ENCODE data around the gene TWF2.

- TF ChIP-seq CTCF (IDR thresholded peaks at IDR 0.05) = no peak
- no peak for TF ChIP-seq EP300 (IDR thresholded peaks at IDR 0.05)
- no peak for TF ChIP-seq POLR2AphosphoS5 (IDR thresholded peaks at IDR 0.05)
- TF ChIP-seq POLR2A (IDR thresholded peaks at IDR 0.05) = no peak
Measured at GRCh38 chr3:52288674-52289073, 49.7 kb upstream of the TWF2 start.

Data from upper lobe of left lung (tissue), 4 donors.